B cell (primary cell): ENCODE measurements around the gene IGF1R. TPM values are rescaled to one million over a fixed set of nuclear protein-coding genes. Genes with fewer than 3 reads are reported as not detected.

Experiments used
- ATAC-seq: fragments of 200-7000 bp; cut with Tn5 transposase; one replicate; pipeline ENCODE4 v1.10.0; 2021; ENCODE audit warnings: low read depth, mild to moderate bottlenecking, moderate number of reproducible peaks, moderate library complexity
- CTCF ChIA-PET: fragments of 350-600 bp; sonication (Branson Sonifier 250); formaldehyde crosslinking; loops from one replicate; lab custom pipeline; 2021; ENCODE audit warnings: antibody characterized with exemption, inconsistent platforms; lab: Charles Lee
- POLR2A ChIA-PET: fragments of 350-600 bp; sonication (Branson Sonifier 250); formaldehyde crosslinking; loops from one replicate; lab custom pipeline; 2021; ENCODE audit warnings: antibody characterized with exemption; lab: Charles Lee
- DNase-seq: peaks from one replicate; pipeline ENCODE4 v3.0.0; 2013
- H2AFZ ChIP-seq: 2 replicates; pipeline ENCODE4 v1.6.1; 2012; ENCODE audit warnings: mild to moderate bottlenecking, low read depth, low read length; ENCODE audit not compliant: insufficient read depth, poor library complexity, severe bottlenecking
- H3K27ac ChIP-seq, 2 donors: 1 replicate in 1 of 2; 2 replicates in 1 of 2; pipeline ENCODE4 v1.5.1; 2012 to 2013; ENCODE audit warnings: low read length in 2 of 2, mild to moderate bottlenecking in 2 of 2, moderate library complexity in 1 of 2
- H3K27me3 ChIP-seq, 4 experiments: fragments of 200-600 bp in 1 of 4; sonication (generic) in 1 of 4; replicated peaks in 1 of 4; 1 replicate in 2 of 4; 2 replicates in 2 of 4; pipeline versions ENCODE4 v1.6.1 to v1.7.0; 2013 to 2016; ENCODE audit warnings: low read length in 3 of 4, mild to moderate bottlenecking in 2 of 4, mixed read lengths in 1 of 4, moderate library complexity in 1 of 4; ENCODE audit not compliant: insufficient read depth in 4 of 4, control insufficient read depth in 3 of 4; ENCODE audit errors: control extremely low read depth in 1 of 4
- H3K36me3 ChIP-seq, 2 experiments: replicated peaks in 1 of 2; 1 replicate in 1 of 2; 2 replicates in 1 of 2; pipeline versions ENCODE4 v1.6.1 to v1.7.1; 2013; ENCODE audit warnings: low read length in 1 of 2; ENCODE audit not compliant: insufficient read depth in 2 of 2, control insufficient read depth in 1 of 2; ENCODE audit errors: control extremely low read depth in 1 of 2, extremely low read depth in 1 of 2
- H3K4me1 ChIP-seq, 2 donors: fragments of 200-600 bp in 1 of 2; sonication (generic) in 1 of 2; 1 replicate in 1 of 2; 2 replicates in 1 of 2; pipeline versions ENCODE4 v1.5.1 to v1.6.1; 2013 to 2017; ENCODE audit warnings: low read length in 2 of 2; ENCODE audit not compliant: control insufficient read depth in 2 of 2, insufficient read depth in 2 of 2
- H3K4me2 ChIP-seq: replicated peaks from 2 replicates; pipeline ENCODE3; 2012; ENCODE audit warnings: mild to moderate bottlenecking, low read depth, low read length; ENCODE audit not compliant: poor library complexity, severe bottlenecking
- H3K4me3 ChIP-seq, 5 experiments: fragments of 200-600 bp in 1 of 5; sonication (generic) in 1 of 5; 1 replicate in 3 of 5; 2 replicates in 2 of 5; pipeline versions ENCODE4 v1.5.1 to v1.7.0; 2011 to 2016; ENCODE audit warnings: low read length in 4 of 5, mild to moderate bottlenecking in 4 of 5, low read depth in 2 of 5, control low read depth in 1 of 5, moderate library complexity in 1 of 5; ENCODE audit not compliant: insufficient read depth in 1 of 5; ENCODE audit errors: control extremely low read depth in 1 of 5, extremely low read depth in 1 of 5
- H3K79me2 ChIP-seq: fragments of 200-600 bp; sonication (generic); one replicate; pipeline ENCODE4 v1.6.0; 2016; ENCODE audit warnings: low read length; ENCODE audit not compliant: control insufficient read depth, insufficient read depth
- H3K9ac ChIP-seq: fragments of 200-600 bp; sonication (generic); 2 replicates; pipeline ENCODE4 v1.6.1; 2017; ENCODE audit warnings: mild to moderate bottlenecking, low read length, moderate library complexity
- H3K9me3 ChIP-seq, 3 donors: one replicate each; pipeline versions ENCODE4 v1.6.1 to v1.7.1; 2013; ENCODE audit warnings: low read length in 2 of 3; ENCODE audit not compliant: control insufficient read depth in 2 of 3, insufficient read depth in 1 of 3; ENCODE audit errors: control extremely low read depth in 1 of 3
- H4K20me1 ChIP-seq: 2 replicates; pipeline ENCODE4 v1.6.0; 2012; ENCODE audit warnings: mild to moderate bottlenecking, low read length; ENCODE audit not compliant: insufficient read depth, control insufficient read depth, poor library complexity, severe bottlenecking
- H3K27ac Mint-ChIP-seq: one replicate; pipeline ENCODE4 v1.8.0; 2021; ENCODE audit warnings: mixed read lengths
- H3K27me3 Mint-ChIP-seq: one replicate; pipeline ENCODE4 v1.8.0; 2021; ENCODE audit warnings: mixed read lengths
- H3K4me1 Mint-ChIP-seq: one replicate; pipeline ENCODE4 v1.8.0; 2021; ENCODE audit warnings: mixed read lengths
- H3K4me3 Mint-ChIP-seq: one replicate; pipeline ENCODE4 v1.8.0; 2021; ENCODE audit warnings: mixed read lengths
- H3K9me3 Mint-ChIP-seq: one replicate; pipeline ENCODE4 v1.8.0; 2022; ENCODE audit warnings: mixed read lengths; ENCODE audit not compliant: insufficient read depth
- EZH2 ChIP-seq: IDR thresholded peaks from 2 replicates; pipeline ENCODE4 v1.6.1; 2012; ENCODE audit warnings: borderline replicate concordance, low read depth, mild to moderate bottlenecking, moderate library complexity, low read length; ENCODE audit not compliant: insufficient read depth, poor library complexity, severe bottlenecking
- WGBS: methylation state at CpG from one replicate; pipeline ENCODE4 v1.1.5; 2013; ENCODE audit warnings: missing lambda C conversion rate; ENCODE audit not compliant: insufficient coverage; 5-methylcytosine and 5-hydroxymethylcytosine counted together
- intact Hi-C: fragments of 100-400 bp; cut with micrococcal nuclease; formaldehyde crosslinking; loops from one replicate; pipeline ENCODE4 v1.10.0; 2022
- polyA plus RNA-seq: library from polyadenylated mRNA; depleted of rRNA; stranded (reverse); fragments of >200 nt; gene quantifications from 2 replicates; pipeline ENCODE4 v1.2.3, GENCODE V29; 2012
- total RNA-seq, 2 donors: library from RNA; stranded (reverse); fragments of 120-200 nt in 1 of 2; gene quantifications; 1 replicate in 1 of 2; 2 replicates in 1 of 2; pipeline versions ENCODE4 v1.2.3 to v1.2.4, GENCODE V29; 2013 to 2022
- TF ChIP-seq, protein P1 (sequence below): fragments of 200-600 bp; IDR thresholded peaks from one replicate; pipeline ENCODE4 v1.8.0; 2022; ENCODE audit warnings: antibody characterized with exemption, mild to moderate bottlenecking

IGF1R gene
- total and polyA plus RNA-seq, 2 donors (not counting 1 experiment from before 2014, with no cell fraction given) = 5.4 to 23.1 TPM

DNA sequence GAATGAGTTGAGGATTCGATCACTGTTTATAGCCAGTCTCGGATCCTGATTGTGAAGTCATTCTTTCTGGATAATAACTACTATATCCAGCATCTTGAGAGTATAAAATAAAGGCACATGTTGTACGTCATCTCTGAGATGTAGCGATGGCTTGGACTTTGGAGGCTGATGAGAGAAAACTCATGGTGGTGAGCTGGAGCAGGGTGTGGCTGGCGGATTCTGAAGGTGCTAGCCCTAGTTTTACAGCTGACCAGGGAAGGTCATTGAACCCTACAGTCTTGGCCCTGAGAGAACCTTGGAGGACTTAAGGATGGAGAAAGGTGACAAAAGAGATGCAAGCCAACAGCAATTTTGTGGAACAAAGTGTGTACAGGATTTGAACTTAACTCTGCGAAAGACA lies 153.8 kb downstream of the IGF1R start:
- no peaks in the 10 kb centered on the region for H3K79me2 ChIP-seq

DNA sequence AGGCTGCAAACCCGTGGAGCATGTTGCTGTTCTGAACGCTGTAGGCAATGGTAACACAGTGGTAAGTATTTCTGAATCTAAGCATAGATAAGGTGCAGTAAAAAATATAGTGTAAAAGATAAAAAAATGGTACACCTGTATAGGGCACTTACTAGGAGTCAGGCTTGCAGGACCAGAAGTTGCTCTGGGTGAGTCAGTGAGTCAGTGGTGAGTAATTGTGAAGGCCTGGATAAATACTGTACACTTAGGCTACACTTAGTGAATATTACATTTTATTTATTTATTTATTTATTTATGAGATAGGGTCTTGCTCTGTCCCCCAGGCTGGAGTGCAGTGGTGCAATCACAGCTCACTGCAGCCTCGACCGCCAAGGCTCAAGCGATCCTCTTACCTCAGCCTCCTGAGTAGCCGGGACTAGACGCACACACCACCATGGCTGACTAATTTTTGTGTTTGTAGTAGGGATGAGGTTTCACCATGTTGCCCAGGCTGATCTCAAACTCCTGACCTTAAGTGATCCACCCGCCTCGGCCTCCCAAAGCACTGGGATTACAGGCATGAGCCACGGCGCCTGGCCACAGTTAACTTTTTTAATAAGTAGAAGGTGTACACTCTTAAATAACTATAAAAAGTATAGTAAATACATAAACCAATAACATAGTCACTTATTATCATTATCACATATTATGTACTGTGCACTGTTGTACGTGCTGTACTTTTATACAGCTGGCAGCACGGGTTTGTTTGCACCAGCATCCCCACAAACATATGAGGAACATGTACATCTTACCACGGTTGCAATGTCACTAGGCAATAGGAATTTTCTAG lies 155.1 kb downstream of the IGF1R start:
- CTCF ChIA-PET = interaction anchor here (0.7 kb wide), 1 partner anchor 10 kb away, joined by 3 read pairs; no protein-coding TSS in a partner anchor
- POLR2A ChIA-PET = no interaction called here

More for the DNA sequence above, 153.8 kb downstream of the IGF1R start:
- Mint-ChIP-seq H3K9me3 (no peaks in the 10 kb centered on the region), H3K4me3 (no peak overlapping the region), H3K27ac (no peak overlapping the region), H3K27me3 (peaks cover 8% of the 10 kb centered on the region), H3K4me1 (peaks cover 7% of the 10 kb centered on the region)
- H2AFZ ChIP-seq = no peak overlapping the region
- DNase-seq = no peak
- no peaks in the 10 kb centered on the region for H3K36me3 ChIP-seq
- 96% methylated on average over 4 of the region's 6 CpGs for WGBS
- no peak for ATAC-seq
- ChIA-PET POLR2A (no interaction called here), CTCF (no interaction called here)
- H3K27ac ChIP-seq = no peak overlapping the region
- H3K4me3 ChIP-seq = no peak overlapping the region
- H3K4me2 ChIP-seq = no peak overlapping the region
- H3K9ac ChIP-seq = no peak overlapping the region
- TF ChIP-seq, protein P1, sequence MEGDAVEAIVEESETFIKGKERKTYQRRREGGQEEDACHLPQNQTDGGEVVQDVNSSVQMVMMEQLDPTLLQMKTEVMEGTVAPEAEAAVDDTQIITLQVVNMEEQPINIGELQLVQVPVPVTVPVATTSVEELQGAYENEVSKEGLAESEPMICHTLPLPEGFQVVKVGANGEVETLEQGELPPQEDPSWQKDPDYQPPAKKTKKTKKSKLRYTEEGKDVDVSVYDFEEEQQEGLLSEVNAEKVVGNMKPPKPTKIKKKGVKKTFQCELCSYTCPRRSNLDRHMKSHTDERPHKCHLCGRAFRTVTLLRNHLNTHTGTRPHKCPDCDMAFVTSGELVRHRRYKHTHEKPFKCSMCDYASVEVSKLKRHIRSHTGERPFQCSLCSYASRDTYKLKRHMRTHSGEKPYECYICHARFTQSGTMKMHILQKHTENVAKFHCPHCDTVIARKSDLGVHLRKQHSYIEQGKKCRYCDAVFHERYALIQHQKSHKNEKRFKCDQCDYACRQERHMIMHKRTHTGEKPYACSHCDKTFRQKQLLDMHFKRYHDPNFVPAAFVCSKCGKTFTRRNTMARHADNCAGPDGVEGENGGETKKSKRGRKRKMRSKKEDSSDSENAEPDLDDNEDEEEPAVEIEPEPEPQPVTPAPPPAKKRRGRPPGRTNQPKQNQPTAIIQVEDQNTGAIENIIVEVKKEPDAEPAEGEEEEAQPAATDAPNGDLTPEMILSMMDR = no peak
- no peak for TF ChIP-seq EZH2
- H4K20me1 ChIP-seq = peaks cover 8% of the 10 kb centered on the region
- no peaks in the 10 kb centered on the region for H3K27me3 ChIP-seq
- no peaks in the 10 kb centered on the region for H3K9me3 ChIP-seq
- H3K4me1 ChIP-seq = no peaks in the 10 kb centered on the region
- intact Hi-C loops = no loop called here

More for the DNA sequence above, 155.1 kb downstream of the IGF1R start:
- DNase-seq (no peak), ATAC-seq (no peak)
- no peak overlapping the region for H3K4me3 Mint-ChIP-seq
- intact Hi-C loops = no loop called here
- H2AFZ ChIP-seq = no peak overlapping the region
- H3K4me1 Mint-ChIP-seq = peaks cover 6% of the 10 kb centered on the region
- TF ChIP-seq EZH2 = no peak
- TF ChIP-seq, protein P1 = no peak
- H3K4me1 ChIP-seq = no peaks in the 10 kb centered on the region
- 89% methylated on average over 3 of the region's 14 CpGs for WGBS
- H3K4me3 ChIP-seq = no peak overlapping the region
- no peak overlapping the region for H3K9ac ChIP-seq
- no peak overlapping the region for H3K27ac Mint-ChIP-seq
- H3K27me3 Mint-ChIP-seq = peaks cover 5% of the 10 kb centered on the region
- H3K9me3 Mint-ChIP-seq = no peaks in the 10 kb centered on the region
- H3K4me2 ChIP-seq = no peak overlapping the region
- H3K36me3 ChIP-seq = no peaks in the 10 kb centered on the region
- peaks cover 3% of the 10 kb centered on the region for H4K20me1 ChIP-seq
- H3K27me3 ChIP-seq = no peaks in the 10 kb centered on the region
- H3K27ac ChIP-seq = no peak overlapping the region
- no peaks in the 10 kb centered on the region for H3K9me3 ChIP-seq
- no peaks in the 10 kb centered on the region for H3K79me2 ChIP-seq
